Memory B cell (primary cell): ENCODE data around the gene ANK3.

Experiments used
- ATAC-seq: fragments of 150-1000 bp; cut with Tn5 transposase; 2 replicates; pipeline ENCODE4 v1.10.0; 2021; ENCODE audit warnings: low read depth, mild to moderate bottlenecking, moderate library complexity
- DNase-seq, 2 donors: peaks; one replicate each; pipeline ENCODE4 v3.0.0; 2022; ENCODE audit warnings: low spot score in 2 of 2
- H3K27ac Mint-ChIP-seq: one replicate; pipeline ENCODE4 v1.8.0; 2022; ENCODE audit warnings: mild to moderate bottlenecking, moderate library complexity, mixed read lengths
- H3K27me3 Mint-ChIP-seq: one replicate; pipeline ENCODE4 v1.8.0; 2022; ENCODE audit warnings: mixed read lengths
- H3K36me3 Mint-ChIP-seq: one replicate; pipeline ENCODE4 v1.8.0; 2022; ENCODE audit warnings: mild to moderate bottlenecking, mixed read lengths
- H3K4me1 Mint-ChIP-seq: one replicate; pipeline ENCODE4 v1.8.0; 2022; ENCODE audit warnings: mixed read lengths
- H3K4me3 Mint-ChIP-seq: one replicate; pipeline ENCODE4 v1.8.0; 2022; ENCODE audit warnings: mild to moderate bottlenecking, moderate library complexity, mixed read lengths
- H3K9me3 Mint-ChIP-seq: one replicate; pipeline ENCODE4 v1.8.0; 2022; ENCODE audit warnings: mixed read lengths

The ANK3 gene

DNA sequence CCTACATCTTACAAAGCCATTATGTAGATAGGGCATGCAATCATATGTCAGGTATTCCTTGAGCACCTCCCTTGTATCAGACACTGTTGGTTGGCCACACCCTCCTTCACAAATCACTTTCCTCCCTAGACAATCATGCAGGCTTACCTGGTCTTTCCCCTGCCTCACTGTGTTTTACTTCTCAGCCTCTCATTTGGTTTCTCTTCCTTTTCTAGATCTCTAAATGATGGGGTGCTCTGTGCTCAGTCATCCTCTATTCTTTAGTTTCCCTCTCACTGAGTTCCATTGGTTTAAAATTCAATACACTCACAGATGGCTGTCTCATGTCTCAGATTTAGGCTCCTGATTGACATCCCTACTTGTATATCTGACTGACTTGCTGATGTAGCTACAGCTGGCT lies 31.4 kb downstream of the ANK3 start:
- H3K9me3 Mint-ChIP-seq: no peaks in the 10 kb centered on the region
- no peaks in the 10 kb centered on the region for H3K27me3 Mint-ChIP-seq
- DNase-seq: no peak
- no peak overlapping the region for H3K27ac Mint-ChIP-seq
- H3K4me1 Mint-ChIP-seq: peaks cover 7% of the 10 kb centered on the region
- peak; percentile 94 for ATAC-seq
- no peak overlapping the region for H3K4me3 Mint-ChIP-seq
- no peaks in the 10 kb centered on the region for H3K36me3 Mint-ChIP-seq

DNA sequence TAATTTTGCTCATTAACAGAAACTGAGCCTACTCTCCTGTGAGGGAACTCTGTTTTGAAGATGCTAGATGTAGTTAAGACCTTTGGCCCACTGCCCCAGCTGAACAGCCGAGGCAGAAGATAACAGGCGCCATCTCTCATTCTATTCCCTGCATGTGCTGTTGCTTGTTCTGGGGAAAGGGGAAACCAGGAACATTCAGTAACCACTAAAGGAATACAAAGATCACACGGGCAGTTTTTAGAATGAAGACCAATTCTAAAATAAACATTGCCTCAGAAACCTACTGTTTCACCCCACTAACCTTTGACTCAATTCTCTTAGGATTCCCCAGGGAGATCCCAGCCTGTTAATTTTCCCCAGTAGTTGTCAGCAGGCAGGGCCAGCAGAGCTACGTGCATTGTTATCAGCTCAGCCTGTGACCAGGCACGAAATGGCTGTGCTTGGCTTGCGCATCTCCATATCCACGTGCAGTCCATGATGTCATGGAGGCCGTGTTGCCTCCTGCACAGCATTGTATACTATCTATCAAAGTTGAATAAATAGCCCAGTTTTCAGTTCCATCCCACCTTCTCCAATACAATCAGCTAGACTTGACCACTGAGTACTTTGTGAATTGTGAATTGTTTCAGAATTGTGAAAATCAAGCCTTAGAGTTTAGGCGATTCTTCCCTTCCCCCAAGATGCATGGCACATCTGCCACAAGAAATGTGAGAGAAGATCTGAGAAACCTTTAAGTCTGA lies 36.0 kb downstream of the ANK3 start:
- Mint-ChIP-seq H3K36me3 (no peaks in the 10 kb centered on the region), H3K27me3 (no peaks in the 10 kb centered on the region), H3K4me3 (no peak overlapping the region), H3K9me3 (no peaks in the 10 kb centered on the region), H3K27ac (peak overlapping the region; percentile 19), H3K4me1 (peaks cover 33% of the 10 kb centered on the region)
- DNase-seq (no peak), ATAC-seq (no peak)

DNA sequence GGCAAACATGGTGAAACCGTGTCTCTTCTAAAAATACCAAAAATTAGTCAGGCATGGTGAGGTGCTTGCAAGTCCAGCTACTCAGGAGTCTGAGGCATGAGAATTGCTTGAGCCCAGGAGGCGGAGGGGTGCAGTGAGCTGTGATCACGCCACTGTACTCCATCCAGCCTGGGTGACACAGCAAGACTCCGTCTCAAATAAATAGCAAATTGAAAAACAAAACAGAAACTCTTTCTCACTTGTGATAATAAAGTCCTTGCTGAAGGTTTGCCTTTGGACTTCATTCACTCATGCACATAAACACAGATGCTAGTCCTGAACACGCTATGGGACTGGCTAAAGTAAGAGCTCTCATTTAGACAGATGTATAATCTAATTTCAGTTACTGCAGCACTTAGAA lies 37.6 kb downstream of the ANK3 start:
- DNase-seq: no peak
- Mint-ChIP-seq H3K27me3 (no peaks in the 10 kb centered on the region), H3K27ac (peak overlapping the region; percentile 19), H3K36me3 (no peaks in the 10 kb centered on the region), H3K4me1 (peaks cover 33% of the 10 kb centered on the region), H3K4me3 (peak overlapping the region; percentile 49), H3K9me3 (no peaks in the 10 kb centered on the region)
- ATAC-seq: no peak

- no peaks in the 10 kb centered on the region for H3K27me3 Mint-ChIP-seq
- H3K4me1 Mint-ChIP-seq: peaks cover 33% of the 10 kb centered on the region
- H3K4me3 Mint-ChIP-seq: peak overlapping the region; percentile 7
- DNase-seq (peak in 1 of 2 donors; percentile 53), ATAC-seq (peak; percentile 96)
- H3K27ac Mint-ChIP-seq: peak overlapping the region; percentile 84
- H3K9me3 Mint-ChIP-seq: no peaks in the 10 kb centered on the region
- no peaks in the 10 kb centered on the region for H3K36me3 Mint-ChIP-seq
Observed at GRCh38 chr10:60351191-60351853, 38.4 kb downstream of the ANK3 start.

GRCh38 chr10:60350400-60350799 lies 39.3 kb downstream of the ANK3 start:
- Mint-ChIP-seq H3K9me3 (no peaks in the 10 kb centered on the region), H3K36me3 (no peaks in the 10 kb centered on the region), H3K27ac (peak overlapping the region; percentile 84), H3K4me1 (peaks cover 33% of the 10 kb centered on the region), H3K4me3 (no peak overlapping the region), H3K27me3 (no peaks in the 10 kb centered on the region)
- DNase-seq: no peak
- no peak for ATAC-seq

DNA sequence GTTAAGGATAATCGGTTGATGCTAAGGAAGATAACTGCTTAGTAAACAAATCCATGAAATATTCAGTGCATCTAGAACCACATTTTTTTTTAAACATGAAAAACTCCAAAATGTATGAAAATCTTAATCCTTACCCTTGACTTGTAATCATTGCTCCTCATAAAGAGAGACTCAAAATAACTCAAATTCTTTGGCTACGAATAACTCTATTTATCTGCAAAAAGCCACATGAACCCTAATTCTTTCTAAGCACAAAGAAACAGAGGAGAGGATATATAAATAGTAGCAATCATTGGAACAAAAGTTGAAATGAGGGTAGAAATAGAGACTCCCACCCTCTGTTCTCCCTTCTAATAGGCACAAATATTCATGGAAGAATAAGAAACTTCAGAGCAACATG lies 40.2 kb downstream of the ANK3 start:
- H3K36me3 Mint-ChIP-seq: no peaks in the 10 kb centered on the region
- H3K9me3 Mint-ChIP-seq: no peaks in the 10 kb centered on the region
- no peak overlapping the region for H3K4me3 Mint-ChIP-seq
- H3K27me3 Mint-ChIP-seq: no peaks in the 10 kb centered on the region
- H3K4me1 Mint-ChIP-seq: peaks cover 33% of the 10 kb centered on the region
- H3K27ac Mint-ChIP-seq: peak overlapping the region; percentile 84
- no peak for ATAC-seq
- no peak for DNase-seq

- Mint-ChIP-seq H3K27me3 (no peaks in the 10 kb centered on the region), H3K4me1 (peaks cover 33% of the 10 kb centered on the region), H3K36me3 (no peaks in the 10 kb centered on the region), H3K4me3 (no peak overlapping the region), H3K9me3 (no peaks in the 10 kb centered on the region), H3K27ac (no peak overlapping the region)
- no peak for DNase-seq
- ATAC-seq: no peak
Observed at GRCh38 chr10:60348982-60349381, 40.7 kb downstream of the ANK3 start.

GRCh38 chr10:60347270-60347669 lies 42.4 kb downstream of the ANK3 start:
- Mint-ChIP-seq H3K27me3 (no peaks in the 10 kb centered on the region), H3K4me1 (peaks cover 20% of the 10 kb centered on the region), H3K27ac (no peak overlapping the region), H3K9me3 (no peaks in the 10 kb centered on the region), H3K4me3 (no peak overlapping the region), H3K36me3 (peaks cover 2% of the 10 kb centered on the region)
- ATAC-seq (no peak), DNase-seq (no peak)

DNA sequence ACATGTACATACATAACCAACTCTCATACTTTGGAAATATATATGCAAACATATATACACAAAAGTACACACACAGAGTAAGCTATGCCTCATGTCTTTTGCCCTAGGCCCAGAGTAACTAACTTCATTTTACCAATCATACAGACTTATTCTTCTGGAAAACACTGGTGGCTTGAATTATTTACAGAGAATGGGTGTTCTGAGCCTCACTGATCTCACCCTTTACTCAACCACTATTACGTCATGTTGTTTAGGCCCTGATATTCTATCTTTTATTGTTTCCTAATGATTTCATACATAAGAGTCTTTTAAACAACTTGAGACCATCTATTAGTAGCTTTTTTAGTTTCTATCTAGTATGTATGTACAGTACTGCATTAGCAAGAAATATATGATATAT lies 43.0 kb downstream of the ANK3 start:
- peaks cover 17% of the 10 kb centered on the region for H3K4me1 Mint-ChIP-seq
- no peak overlapping the region for H3K4me3 Mint-ChIP-seq
- peaks cover 2% of the 10 kb centered on the region for H3K36me3 Mint-ChIP-seq
- H3K27ac Mint-ChIP-seq: no peak overlapping the region
- ATAC-seq (no peak), DNase-seq (no peak)
- no peaks in the 10 kb centered on the region for H3K27me3 Mint-ChIP-seq
- no peaks in the 10 kb centered on the region for H3K9me3 Mint-ChIP-seq

DNA sequence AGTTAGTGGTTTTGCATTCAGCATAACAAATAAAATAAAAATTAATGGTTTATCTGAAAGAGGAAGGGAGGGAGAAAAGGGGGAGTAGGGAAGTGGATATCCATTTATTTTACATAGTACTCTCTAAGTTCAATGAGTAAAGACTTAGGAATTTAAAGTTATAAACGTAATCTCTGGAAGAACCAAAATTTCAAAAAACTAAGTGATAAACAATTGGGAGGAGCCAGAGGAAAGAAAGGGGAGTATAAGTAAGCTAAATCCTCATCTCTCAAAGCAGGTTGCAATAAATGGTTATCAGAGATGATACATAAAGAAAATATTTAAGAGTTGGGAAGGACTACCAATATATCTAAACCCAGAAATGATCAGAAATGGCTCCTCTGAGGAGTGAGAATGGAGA lies 46.4 kb downstream of the ANK3 start:
- ATAC-seq: no peak
- DNase-seq: no peak
- Mint-ChIP-seq H3K36me3 (peaks cover 2% of the 10 kb centered on the region), H3K27ac (no peak overlapping the region), H3K9me3 (no peaks in the 10 kb centered on the region), H3K27me3 (no peaks in the 10 kb centered on the region), H3K4me3 (no peak overlapping the region), H3K4me1 (no peaks in the 10 kb centered on the region)

DNA sequence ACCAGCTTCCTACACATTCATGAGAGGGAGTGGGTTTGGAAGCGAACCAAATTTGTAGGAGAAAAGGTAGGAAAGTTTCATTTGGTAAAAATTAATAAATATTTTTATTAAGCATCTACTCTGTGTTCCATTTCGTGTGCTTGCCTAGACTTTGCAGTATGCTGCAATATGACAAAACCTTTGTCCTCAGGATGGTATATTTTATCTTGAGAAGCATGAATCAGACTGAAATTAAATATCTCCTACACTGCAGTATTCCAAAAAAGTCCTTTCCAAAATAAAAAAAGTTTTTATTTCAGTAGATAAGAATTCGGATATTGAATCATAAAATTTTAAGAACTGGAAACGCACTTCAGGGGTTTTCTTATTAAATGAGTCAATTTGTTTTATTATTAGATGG lies 47.7 kb downstream of the ANK3 start:
- Mint-ChIP-seq H3K9me3 (no peaks in the 10 kb centered on the region), H3K4me1 (peaks cover 4% of the 10 kb centered on the region)

DNA sequence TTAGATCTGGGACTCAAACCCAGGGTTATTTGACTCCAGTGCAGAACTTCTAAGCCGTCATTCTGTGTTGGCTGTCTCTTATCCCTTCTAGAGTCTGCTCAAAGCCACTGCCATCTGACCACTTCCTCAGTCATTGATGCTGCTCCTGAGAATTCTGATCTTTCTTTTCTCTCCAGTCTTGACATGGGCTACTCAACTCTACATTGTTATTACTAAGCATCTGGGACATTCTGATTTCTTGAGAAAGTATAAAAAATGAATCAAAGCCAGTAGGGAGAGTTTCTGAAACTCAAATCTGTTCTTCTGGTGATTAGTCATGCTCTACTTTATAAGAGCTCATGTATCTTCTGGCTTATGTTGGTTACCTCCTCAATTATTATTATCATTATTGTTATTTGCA lies 48.7 kb downstream of the ANK3 start:
- DNase-seq (no peak), ATAC-seq (no peak)
- H3K27ac Mint-ChIP-seq: no peak overlapping the region
- peaks cover 5% of the 10 kb centered on the region for H3K36me3 Mint-ChIP-seq
- H3K4me1 Mint-ChIP-seq: peaks cover 5% of the 10 kb centered on the region
- H3K27me3 Mint-ChIP-seq: no peaks in the 10 kb centered on the region
- no peaks in the 10 kb centered on the region for H3K9me3 Mint-ChIP-seq
- H3K4me3 Mint-ChIP-seq: no peak overlapping the region

More for the DNA sequence above, 47.7 kb downstream of the ANK3 start:
- H3K36me3 Mint-ChIP-seq: peaks cover 5% of the 10 kb centered on the region
- no peak overlapping the region for H3K27ac Mint-ChIP-seq
- no peaks in the 10 kb centered on the region for H3K27me3 Mint-ChIP-seq
- no peak for ATAC-seq
- H3K4me3 Mint-ChIP-seq: no peak overlapping the region
- no peak for DNase-seq

DNA sequence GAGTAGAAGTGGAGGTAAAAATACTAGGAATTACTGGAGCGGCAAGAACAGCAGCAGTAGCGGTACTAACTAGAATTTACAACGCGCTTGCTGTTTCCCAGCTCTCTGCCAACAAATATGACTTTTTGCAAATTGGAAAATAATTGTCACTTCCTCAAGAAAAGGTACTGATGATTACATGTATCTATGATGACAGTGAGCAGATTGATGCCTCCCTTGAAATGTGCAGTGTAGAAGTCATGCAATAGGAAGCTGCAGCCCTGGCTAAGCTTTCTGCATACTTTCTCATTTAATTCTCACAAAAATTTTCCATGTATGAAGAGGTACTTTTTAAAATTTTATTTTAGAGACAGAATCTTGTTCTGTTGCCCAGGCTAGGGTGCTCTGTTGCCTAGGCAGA lies 49.9 kb downstream of the ANK3 start:
- H3K36me3 Mint-ChIP-seq: peaks cover 5% of the 10 kb centered on the region
- no peak overlapping the region for H3K27ac Mint-ChIP-seq
- no peaks in the 10 kb centered on the region for H3K9me3 Mint-ChIP-seq
- DNase-seq (no peak), ATAC-seq (no peak)
- peaks cover 9% of the 10 kb centered on the region for H3K4me1 Mint-ChIP-seq
- H3K27me3 Mint-ChIP-seq: no peaks in the 10 kb centered on the region
- H3K4me3 Mint-ChIP-seq: no peak overlapping the region

GRCh38 chr10:60338786-60339185 lies 50.9 kb downstream of the ANK3 start:
- Mint-ChIP-seq H3K4me3 (no peak overlapping the region), H3K4me1 (peaks cover 9% of the 10 kb centered on the region), H3K36me3 (peaks cover 5% of the 10 kb centered on the region), H3K27me3 (no peaks in the 10 kb centered on the region), H3K27ac (no peak overlapping the region), H3K9me3 (no peaks in the 10 kb centered on the region)
- no peak for ATAC-seq
- DNase-seq: no peak
